ENCODE measurements around the gene ARMC5. TPM values are rescaled to one million over a fixed set of nuclear protein-coding genes. Genes with fewer than 3 reads are reported as not detected.
A peak's percentile ranks its signal among the peaks of the same experiment; 100 is the strongest.

The ARMC5 gene
- total RNA-seq, 4 donors from 2014 or later = 4.7 to 14.2 (median 8.7) TPM

- Histone ChIP-seq H3K27ac (peak overlapping the region; percentile 95 to 99 (median 98)), H3K4me3 (no peak overlapping the region), H3K9me3 (no peaks in the 10 kb centered on the region), H3K27me3 (no peaks in the 10 kb centered on the region), H3K36me3 (peaks cover 0 to 43% of the 10 kb centered on the region in 2 donors), H3K4me1 (peaks cover 2 to 47% (median 6%) of the 10 kb centered on the region in 3 donors)
- ATAC-seq = no peak
- TF ChIP-seq POLR2A (IDR thresholded peaks at IDR 0.05) = no peak
- TF ChIP-seq EP300 (IDR thresholded peaks at IDR 0.05) = no peak
- TF ChIP-seq, protein P1, sequence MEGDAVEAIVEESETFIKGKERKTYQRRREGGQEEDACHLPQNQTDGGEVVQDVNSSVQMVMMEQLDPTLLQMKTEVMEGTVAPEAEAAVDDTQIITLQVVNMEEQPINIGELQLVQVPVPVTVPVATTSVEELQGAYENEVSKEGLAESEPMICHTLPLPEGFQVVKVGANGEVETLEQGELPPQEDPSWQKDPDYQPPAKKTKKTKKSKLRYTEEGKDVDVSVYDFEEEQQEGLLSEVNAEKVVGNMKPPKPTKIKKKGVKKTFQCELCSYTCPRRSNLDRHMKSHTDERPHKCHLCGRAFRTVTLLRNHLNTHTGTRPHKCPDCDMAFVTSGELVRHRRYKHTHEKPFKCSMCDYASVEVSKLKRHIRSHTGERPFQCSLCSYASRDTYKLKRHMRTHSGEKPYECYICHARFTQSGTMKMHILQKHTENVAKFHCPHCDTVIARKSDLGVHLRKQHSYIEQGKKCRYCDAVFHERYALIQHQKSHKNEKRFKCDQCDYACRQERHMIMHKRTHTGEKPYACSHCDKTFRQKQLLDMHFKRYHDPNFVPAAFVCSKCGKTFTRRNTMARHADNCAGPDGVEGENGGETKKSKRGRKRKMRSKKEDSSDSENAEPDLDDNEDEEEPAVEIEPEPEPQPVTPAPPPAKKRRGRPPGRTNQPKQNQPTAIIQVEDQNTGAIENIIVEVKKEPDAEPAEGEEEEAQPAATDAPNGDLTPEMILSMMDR (IDR thresholded peaks at IDR 0.05) = no peak
- no peak for TF ChIP-seq POLR2AphosphoS5 (IDR thresholded peaks at IDR 0.05)
- 59 to 74% methylated on average over 2 to 3 of the region's 3 CpGs for WGBS, 2 donors (ENCODE audit: low coverage in 1 of 2)
These were observed 11.3 kb downstream of the ARMC5 start for GRCh38 chr16:31470615-31471014.

DNA sequence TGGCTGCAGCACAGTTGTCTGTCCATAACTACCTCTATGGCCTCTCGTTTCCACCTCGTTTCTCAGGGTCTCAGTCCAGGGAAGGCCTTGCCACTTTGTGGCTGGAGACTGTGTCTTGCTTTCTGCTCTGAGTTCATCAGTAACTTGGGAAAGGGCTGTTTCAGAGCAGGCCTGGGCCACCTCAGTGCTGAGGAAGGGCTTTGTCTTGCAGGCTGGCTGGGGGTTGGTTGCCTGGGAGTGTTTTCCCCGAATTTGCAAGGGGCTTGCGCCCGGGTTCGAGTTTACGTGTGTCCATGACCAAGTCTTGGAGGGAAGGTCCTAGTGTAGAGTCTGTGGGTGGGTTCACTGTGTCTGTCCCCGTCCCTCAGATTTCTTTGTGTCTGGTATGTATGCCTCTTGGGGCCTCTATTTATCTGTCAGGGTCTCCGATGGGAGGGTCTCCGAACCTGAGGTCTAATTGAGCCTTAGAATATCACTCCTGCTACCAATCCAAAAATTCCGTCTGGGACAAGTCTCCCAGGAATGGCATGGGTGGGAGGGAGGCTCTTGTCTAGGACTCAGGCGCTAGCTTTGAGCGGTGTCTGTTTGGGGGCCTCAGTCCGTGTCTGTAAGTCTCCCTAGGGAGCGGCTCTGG, 12.1 kb downstream of the ARMC5 start:
- peaks cover 2 to 54% (median 9%) of the 10 kb centered on the region in 3 donors for H3K4me1 ChIP-seq
- no peaks in the 10 kb centered on the region for H3K9me3 ChIP-seq
- WGBS, 2 donors (ENCODE audit: low coverage in 1 of 2) = 20 to 30% methylated on average over 2 to 3 of the region's 15 CpGs
- peak overlapping the region; percentile 95 to 99 (median 98) for H3K27ac ChIP-seq
- TF ChIP-seq, protein P1 (IDR thresholded peaks at IDR 0.05) = no peak
- TF ChIP-seq POLR2AphosphoS5 (IDR thresholded peaks at IDR 0.05) = no peak
- TF ChIP-seq EP300 (IDR thresholded peaks at IDR 0.05) = no peak
- peaks cover 0 to 43% of the 10 kb centered on the region in 2 donors for H3K36me3 ChIP-seq
- no peak for ATAC-seq
- no peaks in the 10 kb centered on the region for H3K27me3 ChIP-seq
- H3K4me3 ChIP-seq = peak overlapping the region; percentile 75 to 88

GRCh38 chr16:31471875-31472708, 12.8 kb downstream of the ARMC5 start, which contains the start of gene TGFB1I1:
Gene TGFB1I1 (plus strand): TSS chr16:31472152. CDS start chr16:31472189, 37 bp downstream.
- peaks cover 2 to 62% (median 9%) of the 10 kb centered on the region in 3 donors for H3K4me1 ChIP-seq

GRCh38 chr16:31472709-31473203, 13.5 kb downstream of the ARMC5 start:
- peaks cover 0 to 47% of the 10 kb centered on the region in 2 donors for H3K36me3 ChIP-seq
- 2 to 16% methylated on average over 10 to 11 of the region's 20 CpGs for WGBS, 2 donors (ENCODE audit: low coverage in 1 of 2)
- H3K27me3 ChIP-seq = no peaks in the 10 kb centered on the region
- H3K9me3 ChIP-seq = no peaks in the 10 kb centered on the region
- peak overlapping the region; percentile 95 to 99 (median 98) for H3K27ac ChIP-seq
- peak overlapping the region; percentile 75 to 88 for H3K4me3 ChIP-seq
- peaks cover 2 to 68% (median 9%) of the 10 kb centered on the region in 3 donors for H3K4me1 ChIP-seq
- peak; percentile 93 for ATAC-seq
- TF ChIP-seq POLR2A (IDR thresholded peaks at IDR 0.05) (peak in 1 of 2 donors; percentile 13), POLR2AphosphoS5 (IDR thresholded peaks at IDR 0.05) (peak; percentile 41), EP300 (IDR thresholded peaks at IDR 0.05) (no peak)
- TF ChIP-seq, protein P1 (IDR thresholded peaks at IDR 0.05) = peak in 3 of 4 experiments; percentile 85 to 91 (median 91)

More at GRCh38 chr16:31471875-31472708, 12.8 kb downstream of the ARMC5 start, which contains the start of gene TGFB1I1:
- H3K9me3 ChIP-seq = no peaks in the 10 kb centered on the region
- peaks cover 0 to 43% of the 10 kb centered on the region in 2 donors for H3K36me3 ChIP-seq
- H3K4me3 ChIP-seq = peak within 1 kb of the TSS; percentile 75 to 88
- H3K27ac ChIP-seq = peak within 1 kb of the TSS; percentile 95 to 99 (median 98)
- no peaks in the 10 kb centered on the region for H3K27me3 ChIP-seq
- ATAC-seq = peak; percentile 71
- 2 to 7% methylated on average over 3 to 23 of the region's 63 CpGs for WGBS, 2 donors (ENCODE audit: low coverage in 1 of 2)
- TF ChIP-seq, protein P1 (IDR thresholded peaks at IDR 0.05) = no peak
- peak; percentile 48 for TF ChIP-seq POLR2AphosphoS5 (IDR thresholded peaks at IDR 0.05)
- TF ChIP-seq EP300 (IDR thresholded peaks at IDR 0.05) = no peak
- TF ChIP-seq POLR2A (IDR thresholded peaks at IDR 0.05) = peak; percentile 30 to 33
